A673 (cell line): ENCODE data around the gene RNF217. TPM values are rescaled to one million over a fixed set of nuclear protein-coding genes. Genes with fewer than 3 reads are reported as not detected.

Source experiments
- BruUV-seq: library from RNA; stranded (reverse); fragments of 400-500 nt; replicated peaks from 2 replicates; lab custom pipeline; 2021; lab: Mats Ljungman, UMichigan
- CTCF ChIA-PET: fragments of 300-600 bp; sonication (Branson Sonifier 250); formaldehyde crosslinking; loops from one replicate; lab custom pipeline; 2022; ENCODE audit warnings: antibody characterized with exemption; lab: Charles Lee
- POLR2A ChIA-PET: fragments of 300-600 bp; sonication (Branson Sonifier 250); formaldehyde crosslinking; loops from one replicate; lab custom pipeline; 2022; ENCODE audit warnings: antibody characterized with exemption; ENCODE audit not compliant: low non-redundant PET; lab: Charles Lee
- DNase-seq: peaks from one replicate; pipeline ENCODE4 v3.0.0-alpha.2; 2015; ENCODE audit warnings: low spot score
- H3K27ac ChIP-seq: fragments of 200-600 bp; sonication (generic); 2 replicates; pipeline ENCODE4 v1.5.1; 2016; ENCODE audit warnings: mixed run types, low read depth, mild to moderate bottlenecking, mixed read lengths, antibody characterized with exemption, low read length; ENCODE audit not compliant: poor library complexity, severe bottlenecking
- H3K27me3 ChIP-seq: fragments of 200-600 bp; sonication (generic); replicated peaks from 2 replicates; pipeline ENCODE4 v1.6.1; 2017; ENCODE audit warnings: mixed run types, low read depth, mild to moderate bottlenecking, mixed read lengths, antibody characterized with exemption, low read length; ENCODE audit not compliant: insufficient read depth, poor library complexity
- H3K36me3 ChIP-seq: fragments of 200-600 bp; sonication (generic); 2 replicates; pipeline ENCODE4 v1.6.1; 2016; ENCODE audit warnings: mixed run types, mild to moderate bottlenecking, mixed read lengths, antibody characterized with exemption, low read length; ENCODE audit not compliant: insufficient read depth, poor library complexity, severe bottlenecking
- H3K4me1 ChIP-seq: fragments of 200-600 bp; sonication (generic); 2 replicates; pipeline ENCODE4 v1.6.1; 2017; ENCODE audit warnings: mixed run types, mild to moderate bottlenecking, mixed read lengths, antibody characterized with exemption, low read length; ENCODE audit not compliant: insufficient read depth, poor library complexity, severe bottlenecking
- H3K4me3 ChIP-seq: fragments of 200-600 bp; sonication (generic); 2 replicates; pipeline ENCODE4 v1.5.1; 2016; ENCODE audit warnings: low read depth, mixed run types, mild to moderate bottlenecking, mixed read lengths, low read length; ENCODE audit not compliant: poor library complexity, severe bottlenecking
- H3K9me3 ChIP-seq: fragments of 200-600 bp; sonication (generic); 2 replicates; pipeline ENCODE4 v1.6.1; 2016; ENCODE audit warnings: mixed run types, low read depth, mild to moderate bottlenecking, mixed read lengths, antibody characterized with exemption, low read length; ENCODE audit not compliant: poor library complexity, severe bottlenecking
- EZH2 ChIP-seq: fragments of 200-600 bp; sonication (generic); IDR thresholded peaks from 2 replicates; pipeline ENCODE4 v1.6.1; 2017; ENCODE audit warnings: borderline replicate concordance, low read depth, mild to moderate bottlenecking, mixed read lengths, antibody characterized with exemption, low read length; ENCODE audit not compliant: poor library complexity, severe bottlenecking
- intact Hi-C: fragments of 100-400 bp; cut with micrococcal nuclease; formaldehyde crosslinking; loops from one replicate; pipeline ENCODE4 v1.10.0; 2022; ENCODE audit not compliant: unreplicated experiment
- total RNA-seq: library from RNA; stranded (reverse); gene quantifications from 2 replicates; pipeline ENCODE4 v1.2.3, GENCODE V29; 2021
- TF ChIP-seq, protein P1 (sequence below): fragments of 300-800, 200-600 bp; sonication (generic); conservative IDR thresholded peaks from 2 replicates; pipeline ENCODE4 v1.5.1; 2017; ENCODE audit warnings: low read depth, mild to moderate bottlenecking, antibody characterized with exemption, low read length, moderate library complexity, mixed read lengths

RNF217 gene
- total RNA-seq, 1 experiment from 2014 or later: 20.6 TPM

DNA sequence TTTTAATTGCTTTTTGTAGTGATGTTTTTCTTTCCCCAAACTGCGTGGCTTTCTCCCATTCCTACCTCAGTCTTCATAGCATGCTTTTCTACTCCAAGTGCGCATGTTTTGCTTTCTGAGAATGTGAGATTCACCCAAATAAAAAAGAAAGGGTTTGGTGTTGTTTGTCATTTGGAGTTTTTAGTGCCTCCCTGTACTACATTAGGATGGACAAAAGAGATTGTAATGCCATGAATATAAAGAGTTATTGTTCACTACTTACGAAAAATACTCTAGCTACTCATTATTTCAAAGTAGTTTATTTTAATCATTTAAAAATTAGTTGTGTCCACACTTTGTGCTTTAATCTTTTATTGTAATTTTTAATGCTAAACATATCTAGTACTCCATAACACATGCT, 81.8 kb downstream of the RNF217 start:
- no TSS peak for BruUV-seq
- no peak for DNase-seq
- no peak overlapping the region for H3K27ac ChIP-seq
- TF ChIP-seq, protein P1, sequence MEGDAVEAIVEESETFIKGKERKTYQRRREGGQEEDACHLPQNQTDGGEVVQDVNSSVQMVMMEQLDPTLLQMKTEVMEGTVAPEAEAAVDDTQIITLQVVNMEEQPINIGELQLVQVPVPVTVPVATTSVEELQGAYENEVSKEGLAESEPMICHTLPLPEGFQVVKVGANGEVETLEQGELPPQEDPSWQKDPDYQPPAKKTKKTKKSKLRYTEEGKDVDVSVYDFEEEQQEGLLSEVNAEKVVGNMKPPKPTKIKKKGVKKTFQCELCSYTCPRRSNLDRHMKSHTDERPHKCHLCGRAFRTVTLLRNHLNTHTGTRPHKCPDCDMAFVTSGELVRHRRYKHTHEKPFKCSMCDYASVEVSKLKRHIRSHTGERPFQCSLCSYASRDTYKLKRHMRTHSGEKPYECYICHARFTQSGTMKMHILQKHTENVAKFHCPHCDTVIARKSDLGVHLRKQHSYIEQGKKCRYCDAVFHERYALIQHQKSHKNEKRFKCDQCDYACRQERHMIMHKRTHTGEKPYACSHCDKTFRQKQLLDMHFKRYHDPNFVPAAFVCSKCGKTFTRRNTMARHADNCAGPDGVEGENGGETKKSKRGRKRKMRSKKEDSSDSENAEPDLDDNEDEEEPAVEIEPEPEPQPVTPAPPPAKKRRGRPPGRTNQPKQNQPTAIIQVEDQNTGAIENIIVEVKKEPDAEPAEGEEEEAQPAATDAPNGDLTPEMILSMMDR: no peak
- TF ChIP-seq EZH2: no peak
- H3K4me1 ChIP-seq: peaks cover 6% of the 10 kb centered on the region
- intact Hi-C loops: no loop called here
- H3K27me3 ChIP-seq: no peaks in the 10 kb centered on the region
- peaks cover 4% of the 10 kb centered on the region for H3K36me3 ChIP-seq
- CTCF ChIA-PET: no interaction called here
- no peak overlapping the region for H3K4me3 ChIP-seq
- no peaks in the 10 kb centered on the region for H3K9me3 ChIP-seq
- POLR2A ChIA-PET: no interaction called here

DNA sequence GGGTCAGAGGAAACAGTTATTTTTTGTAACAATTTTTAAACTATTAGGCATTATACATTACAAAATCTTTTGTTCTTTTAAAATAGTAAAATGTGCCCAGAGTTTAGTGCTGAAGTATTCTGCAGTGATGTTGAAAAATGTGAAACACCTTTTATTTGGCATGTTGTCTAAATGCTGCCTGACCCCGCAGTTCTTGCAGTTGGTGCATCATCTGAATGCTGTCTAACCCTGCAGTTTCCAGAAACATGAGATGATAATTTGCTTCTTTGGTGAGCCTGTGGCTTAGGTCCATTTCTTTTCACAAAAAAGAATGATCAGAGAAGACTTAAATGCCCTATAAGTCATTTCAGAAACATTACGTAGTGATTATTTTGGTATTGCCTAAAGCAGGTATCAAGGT, 82.4 kb downstream of the RNF217 start:
- peaks cover 6% of the 10 kb centered on the region for H3K4me1 ChIP-seq
- H3K9me3 ChIP-seq: no peaks in the 10 kb centered on the region
- CTCF ChIA-PET: no interaction called here
- peaks cover 4% of the 10 kb centered on the region for H3K36me3 ChIP-seq
- intact Hi-C loops: no loop called here
- POLR2A ChIA-PET: no interaction called here
- no peak for DNase-seq
- BruUV-seq: no TSS peak
- TF ChIP-seq EZH2: no peak
- TF ChIP-seq, protein P1: no peak
- no peak overlapping the region for H3K27ac ChIP-seq
- H3K27me3 ChIP-seq: no peaks in the 10 kb centered on the region
- no peak overlapping the region for H3K4me3 ChIP-seq

DNA sequence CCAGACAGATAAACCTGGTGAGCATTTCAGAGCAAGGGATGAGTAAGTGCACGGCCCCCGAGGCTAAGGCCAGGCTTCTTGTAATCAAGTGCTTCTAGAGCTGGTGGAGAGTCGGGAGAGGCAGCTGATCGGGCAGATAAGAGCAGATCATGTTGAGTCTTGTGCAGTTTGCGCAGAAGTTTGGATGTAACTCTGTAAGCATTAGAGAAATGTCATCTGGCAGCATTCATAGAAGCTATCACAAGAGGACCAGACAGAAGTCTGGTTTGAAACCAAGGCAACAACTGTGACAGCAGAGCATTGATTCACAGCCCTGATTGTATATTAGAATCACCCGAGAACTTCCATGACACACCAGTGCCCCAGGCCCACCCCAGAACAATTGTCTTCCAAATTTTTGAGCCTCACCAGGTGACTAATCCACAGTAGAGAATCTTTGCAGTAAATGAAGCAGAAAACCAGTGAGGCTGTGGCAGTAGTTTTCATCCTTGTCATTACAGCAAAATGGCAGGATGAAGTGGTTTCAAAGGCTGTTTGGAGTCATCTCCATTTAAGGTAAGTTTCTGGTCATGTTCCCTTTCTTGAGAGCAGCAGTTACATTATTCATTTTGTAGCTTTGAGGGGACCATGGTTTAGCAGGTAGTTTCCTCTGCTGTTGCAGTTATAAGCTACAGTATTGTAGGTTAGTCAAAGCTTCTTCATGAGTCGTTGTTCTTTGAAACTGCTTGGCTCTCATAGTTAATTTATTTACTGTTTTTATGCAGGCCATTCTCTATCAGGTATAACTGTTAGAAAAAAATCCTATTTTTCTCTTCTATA, 84.1 kb downstream of the RNF217 start:
- Histone ChIP-seq H3K4me1 (peaks cover 6% of the 10 kb centered on the region), H3K4me3 (no peak overlapping the region), H3K27ac (no peak overlapping the region), H3K36me3 (peaks cover 4% of the 10 kb centered on the region), H3K27me3 (no peaks in the 10 kb centered on the region), H3K9me3 (no peaks in the 10 kb centered on the region)
- no peak for DNase-seq
- ChIA-PET CTCF (no interaction called here), POLR2A (no interaction called here)
- no TSS peak for BruUV-seq
- intact Hi-C loops: no loop called here
- TF ChIP-seq, protein P1: no peak
- no peak for TF ChIP-seq EZH2
